GM19035 (cell line): ENCODE measurements around the gene PSMC3.

ENCODE experiments used
- ATAC-seq: cut with Tn5 transposase; IDR thresholded peaks from one replicate; pipeline ENCODE4 v1.9.1; 2021; ENCODE audit not compliant: unreplicated experiment

The PSMC3 gene

DNA sequence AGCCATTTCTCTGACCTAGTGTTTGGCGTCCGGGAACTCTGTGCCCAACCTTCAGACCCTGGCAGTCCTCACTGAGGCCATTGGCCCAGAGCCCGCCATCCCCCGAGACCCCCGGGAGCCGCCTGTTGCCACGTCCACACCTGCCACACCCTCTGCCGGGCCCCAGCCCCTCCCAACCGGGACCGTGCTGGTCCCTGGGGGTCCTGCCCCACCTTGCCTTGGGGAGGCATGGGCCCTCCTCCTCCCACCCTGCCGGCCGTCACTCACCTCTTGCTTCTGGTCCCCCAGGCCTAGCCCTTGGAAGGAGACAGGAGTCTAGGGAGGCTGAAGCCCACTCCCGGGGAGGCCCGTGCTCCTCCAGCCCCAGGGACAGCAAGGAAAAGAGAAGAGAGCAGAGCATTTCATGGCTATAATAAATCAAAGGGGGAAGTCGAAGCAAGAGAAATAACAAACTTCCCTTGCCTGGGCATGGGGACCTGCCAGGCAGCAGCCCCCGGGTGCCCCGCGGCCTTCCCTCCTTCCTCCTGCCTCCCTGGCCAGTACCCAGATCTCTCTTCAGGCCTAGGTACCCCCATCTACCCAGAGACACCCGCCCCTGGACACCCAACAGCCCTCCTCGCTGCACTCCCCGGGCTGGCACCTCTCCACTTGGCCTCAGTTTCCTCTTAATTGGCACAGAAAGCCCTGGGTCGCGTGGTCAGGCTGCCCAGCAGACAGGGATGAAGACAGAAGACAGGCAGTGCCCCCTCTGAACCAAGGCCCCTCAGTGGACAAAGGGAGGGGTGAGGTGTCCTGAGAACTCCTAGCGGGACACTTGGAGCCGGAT is 30.8 kb downstream of the PSMC3 start:
- ATAC-seq: no peak

- peak; percentile 56 for ATAC-seq
Observed at GRCh38 chr11:47394322-47395222, 31.7 kb downstream of the PSMC3 start.

GRCh38 chr11:47394050-47394321 is 32.3 kb downstream of the PSMC3 start:
- no peak for ATAC-seq

DNA sequence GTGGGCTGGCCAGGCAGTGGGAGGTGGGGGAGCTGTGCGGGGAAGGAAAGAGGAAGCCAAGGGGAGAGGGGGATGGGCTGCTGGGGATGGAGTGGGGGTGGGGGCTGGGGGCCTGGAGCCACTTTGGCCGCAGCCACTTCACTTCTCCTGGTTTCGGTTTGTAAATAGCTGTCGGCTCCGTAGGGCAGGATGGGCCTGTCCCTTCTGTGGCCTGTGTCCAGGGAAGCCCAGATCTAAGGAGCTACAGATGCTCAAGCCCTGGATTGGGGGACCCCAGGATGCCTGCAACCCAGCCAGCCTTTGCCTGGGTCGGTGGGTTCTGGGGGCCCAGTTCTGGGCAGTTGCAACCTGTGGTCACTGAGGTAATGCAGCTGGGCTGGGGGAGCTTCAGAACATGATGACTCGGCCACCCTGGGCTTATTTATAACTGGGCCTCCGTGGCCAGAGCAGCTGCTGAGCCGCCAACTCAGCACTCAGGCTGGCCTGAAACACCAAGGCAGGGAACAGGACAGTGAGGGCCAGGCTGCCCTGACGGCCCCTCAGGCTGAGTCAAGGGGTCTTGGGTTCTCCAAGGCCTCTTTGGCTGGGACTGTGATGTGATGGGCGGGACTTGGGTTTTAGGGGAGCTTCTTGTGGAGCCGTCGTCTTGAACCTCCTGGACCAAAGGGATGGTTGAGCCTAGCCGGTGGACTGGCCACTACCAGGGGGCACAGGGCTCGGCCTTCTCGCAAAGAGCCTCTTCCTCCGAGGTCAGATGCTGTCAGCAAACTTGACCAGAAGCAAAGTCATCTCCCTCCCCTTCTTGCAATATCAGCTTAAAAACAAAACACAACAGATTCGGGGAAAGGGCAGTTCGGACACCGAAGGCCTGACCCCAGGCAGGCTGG is 32.8 kb downstream of the PSMC3 start:
- no peak for ATAC-seq

GRCh38 chr11:47392546-47393162 is 33.6 kb downstream of the PSMC3 start:
- no peak for ATAC-seq

DNA sequence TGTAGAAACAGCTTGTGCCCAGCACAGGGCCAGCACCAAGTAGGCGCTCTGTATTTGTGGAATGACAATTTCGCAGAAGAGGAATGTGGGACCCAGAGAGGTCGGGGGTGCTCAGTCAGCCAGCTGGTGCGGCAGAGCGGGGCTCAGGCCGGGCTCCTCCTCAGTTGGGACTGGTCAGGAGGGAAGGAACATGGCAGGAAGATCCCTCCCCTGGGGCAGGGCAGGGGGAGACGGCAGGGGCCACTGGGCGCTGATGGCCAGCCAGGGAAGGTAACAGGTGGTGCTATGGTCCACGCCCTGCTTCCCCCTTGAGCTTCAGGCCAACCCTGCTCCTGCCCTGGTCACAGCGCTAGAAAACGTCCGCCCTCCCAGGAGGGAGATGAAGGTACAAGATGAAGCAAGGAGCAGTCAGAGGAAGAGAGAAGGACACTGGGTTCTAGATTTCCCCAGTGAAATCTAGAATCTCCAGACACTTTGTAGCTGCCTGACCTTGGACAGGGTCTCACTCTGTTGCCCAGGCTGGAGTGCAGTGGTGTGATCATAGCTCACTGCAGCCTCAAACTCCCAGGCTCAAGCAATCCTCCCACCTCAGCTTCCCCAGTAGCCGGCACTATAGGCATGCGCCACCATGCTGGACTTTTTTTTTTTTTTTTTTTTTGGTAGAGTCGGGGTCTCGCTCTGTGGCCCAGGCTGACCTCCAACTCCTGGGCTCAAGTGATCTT is 34.4 kb downstream of the PSMC3 start:
- no peak for ATAC-seq

GRCh38 chr11:47391077-47391583 is 35.1 kb downstream of the PSMC3 start:
- ATAC-seq: no peak

- ATAC-seq: no peak
Observed at GRCh38 chr11:47390422-47390760, 35.8 kb downstream of the PSMC3 start.

DNA sequence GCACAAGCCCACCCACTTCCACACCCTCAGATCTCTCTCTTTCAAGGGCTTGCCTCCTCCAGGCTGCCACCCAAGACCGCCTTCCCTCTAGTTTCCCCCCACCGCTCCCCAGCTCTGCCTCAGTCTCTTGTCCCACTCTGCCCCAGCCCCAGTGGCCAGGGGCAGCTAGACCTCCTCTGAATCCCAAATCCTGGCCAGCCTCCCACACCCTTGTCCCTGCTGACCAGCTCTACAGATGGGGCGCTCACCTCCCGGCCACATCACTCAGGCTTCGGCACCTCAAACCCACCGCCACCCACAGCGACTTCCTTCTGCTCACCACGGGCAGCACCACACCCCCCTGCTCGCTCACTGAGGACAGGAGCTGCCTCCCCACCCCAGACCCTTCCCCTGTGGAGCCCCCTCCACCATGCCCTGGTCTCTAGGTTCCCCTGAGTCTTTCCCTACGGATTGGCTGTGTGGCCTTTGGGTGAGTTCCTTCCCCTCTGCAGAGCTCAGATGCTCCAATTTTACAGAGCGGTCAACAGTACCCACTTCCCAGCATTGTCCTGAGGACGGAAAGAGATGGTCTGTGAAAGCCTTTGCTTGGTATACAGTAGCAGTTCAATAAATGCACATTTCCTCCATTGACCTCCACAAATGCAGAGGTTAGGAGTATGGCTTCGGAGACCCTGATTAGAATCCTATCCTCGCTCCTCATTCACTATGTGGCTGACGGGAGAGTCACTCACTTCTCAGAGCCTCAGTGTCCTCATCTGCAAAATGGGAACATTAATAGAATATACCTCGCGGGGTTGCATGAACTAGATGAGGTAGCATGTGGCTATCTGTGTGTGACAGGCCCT is 36.4 kb downstream of the PSMC3 start:
- ATAC-seq: no peak

GRCh38 chr11:47388697-47389576 is 37.3 kb downstream of the PSMC3 start:
- ATAC-seq: no peak

GRCh38 chr11:47387944-47388696 is 38.1 kb downstream of the PSMC3 start:
- ATAC-seq: no peak

GRCh38 chr11:47384498-47384897 is 41.7 kb downstream of the PSMC3 start:
- no peak for ATAC-seq

- no peak for ATAC-seq
Observed at GRCh38 chr11:47383071-47383470, 43.2 kb downstream of the PSMC3 start.

DNA sequence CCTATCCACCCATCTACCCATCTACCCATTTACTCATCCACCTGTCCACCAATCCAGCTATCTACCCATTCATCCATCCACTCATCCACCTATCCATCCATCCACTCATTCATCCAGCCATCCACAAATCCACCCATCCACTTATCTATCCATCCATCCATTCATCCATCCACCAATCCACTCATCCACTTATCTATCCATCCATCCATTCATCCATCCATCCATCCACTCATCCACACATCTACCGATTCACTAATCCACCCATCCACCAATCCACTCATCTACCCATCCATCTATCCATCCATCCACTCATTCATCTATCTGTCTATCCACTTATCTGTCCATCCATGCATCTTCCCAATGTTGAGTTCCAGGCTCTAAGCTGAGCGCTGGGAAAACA is 46.2 kb downstream of the PSMC3 start:
- ATAC-seq: no peak

- ATAC-seq: no peak
Observed at GRCh38 chr11:47379317-47379716, 46.9 kb downstream of the PSMC3 start.

DNA sequence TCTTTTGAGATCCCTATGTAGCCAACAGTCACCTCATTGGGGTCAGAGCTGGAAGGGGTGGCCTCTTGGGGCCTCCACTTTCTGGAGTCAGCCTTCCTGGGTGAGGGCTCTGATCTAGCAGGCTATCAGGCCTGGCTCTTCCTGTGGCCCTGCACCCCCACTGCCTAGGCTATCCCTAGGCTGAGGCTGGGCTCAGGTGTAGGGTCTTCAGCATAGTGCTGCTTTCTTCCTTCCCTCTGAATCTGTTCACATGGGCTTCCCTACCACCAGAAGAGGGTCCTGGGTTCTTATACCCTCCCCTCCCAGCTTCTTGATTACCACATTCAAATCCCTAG is 47.4 kb downstream of the PSMC3 start:
- no peak for ATAC-seq

DNA sequence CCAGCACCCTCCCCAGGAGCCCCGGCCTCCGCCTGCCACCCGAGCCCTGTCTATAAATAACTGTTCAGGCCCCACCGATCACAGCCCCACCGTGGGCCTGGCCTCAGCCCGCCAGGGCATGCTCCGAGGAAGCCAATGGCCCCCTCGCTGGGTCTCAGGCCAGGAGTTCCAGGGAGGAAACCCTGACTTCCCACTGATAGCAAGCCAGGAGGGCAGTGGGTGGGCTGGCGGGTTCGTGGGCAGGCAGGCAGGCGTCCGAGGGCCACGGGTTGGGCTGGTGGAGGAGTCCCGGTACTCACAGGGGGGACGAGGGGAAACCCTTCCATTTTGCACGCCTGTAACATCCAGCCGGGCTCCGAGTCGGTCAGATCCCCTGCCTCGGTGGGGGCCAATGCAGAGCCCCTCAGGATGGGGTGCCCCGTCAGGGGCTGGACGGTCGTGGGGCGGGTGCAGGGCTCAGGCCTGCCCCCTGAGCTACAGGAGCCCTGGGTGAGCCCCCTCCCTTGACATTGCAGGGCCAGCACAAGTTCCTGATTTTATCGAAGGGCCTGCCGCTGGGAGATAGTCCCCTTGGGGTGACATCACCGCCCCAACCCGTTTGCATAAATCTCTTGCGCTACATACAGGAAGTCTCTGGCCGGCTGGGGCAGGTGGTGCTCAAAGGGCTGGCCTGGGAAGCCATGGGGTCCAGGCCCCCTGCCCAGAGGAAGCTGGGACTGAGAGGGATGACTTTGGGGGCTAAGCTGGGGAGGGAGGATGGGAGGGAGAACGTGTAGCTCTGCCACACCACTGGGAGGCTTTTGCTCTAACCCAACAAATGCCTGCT is 48.0 kb downstream of the PSMC3 start, which contains the start of gene SPI1:
SPI1 (minus strand) TSS at position 538 of the 826 bp plus-strand sequence; CDS start at position 344, 194 bp downstream.
- ATAC-seq: peak; percentile 76
